HG02642 (cell line): ENCODE measurements around the gene OR2T3.
A peak's percentile ranks its signal among the peaks of the same experiment; 100 is the strongest.
"Not testable (repeated sequence)": the region's sequence is repeated elsewhere in the genome, so short reads cannot be mapped to it uniquely, and the experiment has no call there.

ENCODE experiments used
- ATAC-seq: cut with Tn5 transposase; IDR thresholded peaks from one replicate; pipeline ENCODE4 v1.9.1; 2021; ENCODE audit warnings: mild to moderate bottlenecking; ENCODE audit not compliant: unreplicated experiment, poor library complexity

OR2T3 gene, protein sequence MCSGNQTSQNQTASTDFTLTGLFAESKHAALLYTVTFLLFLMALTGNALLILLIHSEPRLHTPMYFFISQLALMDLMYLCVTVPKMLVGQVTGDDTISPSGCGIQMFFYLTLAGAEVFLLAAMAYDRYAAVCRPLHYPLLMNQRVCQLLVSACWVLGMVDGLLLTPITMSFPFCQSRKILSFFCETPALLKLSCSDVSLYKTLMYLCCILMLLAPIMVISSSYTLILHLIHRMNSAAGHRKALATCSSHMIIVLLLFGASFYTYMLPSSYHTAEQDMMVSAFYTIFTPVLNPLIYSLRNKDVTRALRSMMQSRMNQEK

DNA sequence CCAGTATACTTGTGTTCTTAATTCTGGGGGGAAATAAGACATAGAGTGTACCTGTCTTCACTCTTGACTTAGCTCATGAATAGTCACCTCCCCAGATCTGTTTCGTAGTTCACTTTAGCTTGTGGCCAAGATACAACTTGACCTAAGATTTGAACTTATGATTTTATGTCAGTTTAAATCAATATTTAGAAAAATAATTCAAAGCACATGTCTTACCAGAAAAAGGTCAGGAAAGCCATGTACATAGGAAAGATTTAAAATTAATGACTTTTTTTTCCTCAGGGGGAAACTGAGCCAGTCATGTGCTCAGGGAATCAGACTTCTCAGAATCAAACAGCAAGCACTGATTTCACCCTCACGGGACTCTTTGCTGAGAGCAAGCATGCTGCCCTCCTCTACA, at the start of gene OR2T3:
OR2T3 (plus strand) TSS at position 301 of the 400 bp plus-strand sequence; CDS start at position 301, 0 bp downstream.
- ATAC-seq, result not testable (repeated sequence)

DNA sequence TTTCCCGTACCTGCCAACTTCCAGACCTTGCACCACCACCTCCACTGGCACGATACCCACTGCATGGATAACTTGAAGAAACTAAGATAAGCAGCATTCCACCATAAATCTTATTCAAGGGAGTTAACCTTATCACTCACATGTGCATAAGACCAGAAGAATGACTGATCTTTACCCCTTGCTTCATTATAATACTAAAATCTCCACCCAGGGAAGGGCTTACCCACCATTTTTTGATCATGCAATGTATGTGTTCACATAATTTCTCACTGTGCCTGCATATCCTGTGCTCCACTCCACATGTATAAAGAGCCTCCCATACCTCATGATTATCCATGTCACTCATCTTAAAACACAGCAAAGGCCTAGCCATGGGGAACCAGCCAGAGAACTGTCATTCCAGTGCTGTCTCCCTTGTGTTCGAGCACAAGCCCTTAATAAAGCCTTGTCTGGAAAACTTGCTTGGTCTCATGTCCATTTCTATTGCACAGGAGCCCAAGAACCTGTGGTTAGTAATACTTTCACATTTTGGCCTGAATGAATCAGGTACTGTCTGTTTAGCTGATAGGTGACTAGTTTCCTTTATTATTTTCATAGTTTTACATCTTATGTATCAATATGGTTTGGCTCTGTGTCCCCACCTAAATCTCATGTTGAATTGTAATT, 45.5 kb upstream of the OR2T3 start:
- ATAC-seq, result peak; percentile 34

DNA sequence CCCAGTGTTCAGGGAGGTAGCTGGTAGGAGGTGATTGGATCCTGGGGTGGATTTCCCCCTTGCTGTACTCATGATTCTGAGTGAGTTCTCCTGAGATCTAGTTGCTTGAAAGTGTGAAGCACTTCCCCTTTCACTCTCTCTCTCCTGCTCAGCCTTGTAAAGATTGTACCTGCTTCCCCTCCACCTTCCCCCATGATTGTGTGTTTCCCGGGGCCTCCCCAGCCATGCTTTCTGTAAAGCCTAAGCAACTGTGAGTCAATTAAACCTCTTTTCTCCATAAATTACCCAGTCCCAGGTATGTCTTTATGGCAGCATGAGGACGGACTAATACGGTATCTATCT, 45.0 kb upstream of the OR2T3 start:
- ATAC-seq, result peak; percentile 95

DNA sequence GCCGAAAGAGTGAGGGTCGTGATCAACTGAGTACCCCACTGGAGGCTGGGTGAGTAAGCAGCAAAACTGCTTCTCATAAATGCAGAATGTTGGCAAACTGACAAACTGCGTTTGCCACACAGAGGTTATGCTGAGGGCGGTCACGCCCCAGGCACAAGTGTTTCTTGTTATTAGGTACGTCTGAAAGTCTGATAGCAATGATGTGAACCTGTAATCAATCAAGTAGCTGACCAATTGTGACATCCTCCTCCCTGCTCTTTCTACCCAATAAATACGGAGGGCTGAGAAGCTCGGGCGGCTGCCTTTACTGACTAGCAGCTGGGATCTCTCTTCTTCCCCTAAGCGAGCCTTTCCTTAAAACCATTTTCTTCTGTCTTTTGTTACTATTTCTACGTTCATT, 41.5 kb upstream of the OR2T3 start:
- not testable (repeated sequence) for ATAC-seq

DNA sequence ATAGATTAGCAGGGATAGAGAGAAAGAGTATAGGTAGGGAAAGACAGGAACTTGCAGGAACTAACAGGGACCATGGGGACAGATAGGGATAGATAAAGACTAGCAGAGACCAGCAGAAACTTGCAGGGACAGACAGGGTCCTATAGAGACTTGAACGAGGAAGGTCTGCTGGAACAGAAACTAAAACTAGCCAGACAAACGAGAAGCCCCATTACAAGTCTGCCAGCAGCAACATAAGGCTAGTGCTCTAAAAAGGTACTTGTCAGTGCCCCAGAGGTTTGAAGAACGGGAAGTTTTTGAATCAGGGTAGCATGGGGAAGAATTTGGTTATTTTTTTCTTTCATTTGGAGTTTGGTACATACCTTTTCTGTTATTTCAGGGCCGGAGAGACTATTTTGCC, 41.0 kb upstream of the OR2T3 start:
- ATAC-seq, result peak; percentile 54

DNA sequence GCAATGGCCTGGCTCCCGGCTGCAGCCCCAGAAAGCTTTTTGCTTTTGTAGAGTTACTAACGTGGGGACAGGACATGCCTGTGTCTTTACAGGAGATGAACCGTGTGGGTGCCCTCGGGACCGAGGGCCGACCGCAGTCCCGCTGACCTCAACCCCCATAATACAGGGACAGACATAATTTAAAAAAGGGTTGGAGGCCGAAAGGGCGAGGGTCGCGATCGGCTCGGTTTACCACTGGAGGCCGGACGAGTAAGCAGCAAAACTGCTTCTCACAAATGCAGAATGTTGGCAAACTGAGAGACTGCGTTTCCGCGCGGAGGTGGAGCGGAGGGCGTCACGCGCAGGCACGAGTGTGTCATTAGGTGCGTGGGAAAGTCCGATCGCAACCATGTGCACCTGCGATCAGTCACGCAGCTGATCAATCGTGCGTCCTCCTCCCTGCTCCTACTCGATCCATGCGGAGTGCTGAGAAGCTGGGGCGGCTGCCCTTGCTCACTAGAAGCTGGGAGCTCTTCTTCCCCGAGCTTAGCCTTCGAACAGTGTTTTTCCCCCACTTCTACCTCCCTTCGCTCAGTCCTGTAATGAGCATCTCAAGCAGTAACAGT, 39.2 kb upstream of the OR2T3 start:
- ATAC-seq, result not testable (repeated sequence)

DNA sequence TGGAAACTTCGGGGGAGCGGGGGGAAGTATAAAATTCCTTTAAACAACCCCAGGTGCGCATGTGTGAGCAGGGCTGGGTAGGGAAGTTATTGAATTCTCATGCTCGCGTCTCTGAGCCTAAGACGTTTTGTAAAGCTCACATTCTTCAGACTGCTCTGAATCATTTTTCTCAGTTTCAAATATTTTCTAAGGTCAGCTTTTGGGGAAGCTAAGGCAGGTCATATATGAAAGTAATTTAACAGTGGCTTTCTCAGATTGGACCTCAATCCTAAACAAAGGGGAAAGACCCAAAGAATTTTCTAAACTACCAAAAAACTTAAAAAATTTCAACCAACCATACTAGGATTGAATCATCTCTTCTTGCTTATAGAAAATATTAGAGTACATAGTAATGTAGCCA, 38.2 kb upstream of the OR2T3 start:
- peak; percentile 40 for ATAC-seq

DNA sequence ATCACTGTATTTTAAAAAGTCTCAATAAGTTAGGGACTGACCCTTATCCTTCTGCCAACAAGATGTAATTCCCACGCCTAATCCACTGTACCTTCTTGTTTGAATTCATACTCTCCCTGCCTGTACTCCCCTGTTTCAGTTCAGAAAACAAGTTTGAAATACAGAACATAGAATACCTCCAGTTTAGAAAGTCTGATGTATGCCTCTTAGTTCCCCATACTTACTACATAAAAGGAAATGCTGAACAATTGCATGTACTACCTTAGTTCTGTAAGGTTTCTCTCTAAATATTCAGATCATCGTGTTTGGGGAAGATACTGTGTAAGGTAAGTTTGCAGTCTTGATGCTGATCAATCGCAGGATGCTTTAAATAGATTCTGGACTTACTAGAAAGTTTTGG, 36.8 kb upstream of the OR2T3 start:
- not testable (repeated sequence) for ATAC-seq

DNA sequence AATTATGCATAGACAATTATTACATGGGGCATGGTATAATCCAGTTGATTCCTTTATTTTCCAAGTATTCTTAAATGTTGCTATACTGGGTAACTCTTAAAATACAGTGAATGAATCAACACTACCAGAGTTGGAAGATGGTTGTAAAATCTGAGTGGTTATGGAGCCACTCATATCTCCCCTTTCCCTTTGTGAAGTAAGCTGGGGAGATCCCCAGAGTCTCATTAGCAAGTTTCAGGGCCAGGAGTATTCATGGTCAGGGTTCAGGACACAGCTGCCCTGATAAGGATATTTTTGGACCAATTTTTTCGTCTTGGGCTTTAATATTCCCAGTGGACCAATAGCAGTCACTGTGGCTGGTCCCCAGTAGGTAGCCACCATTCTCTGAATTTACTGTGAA, 34.5 kb upstream of the OR2T3 start:
- ATAC-seq, result not testable (repeated sequence)

DNA sequence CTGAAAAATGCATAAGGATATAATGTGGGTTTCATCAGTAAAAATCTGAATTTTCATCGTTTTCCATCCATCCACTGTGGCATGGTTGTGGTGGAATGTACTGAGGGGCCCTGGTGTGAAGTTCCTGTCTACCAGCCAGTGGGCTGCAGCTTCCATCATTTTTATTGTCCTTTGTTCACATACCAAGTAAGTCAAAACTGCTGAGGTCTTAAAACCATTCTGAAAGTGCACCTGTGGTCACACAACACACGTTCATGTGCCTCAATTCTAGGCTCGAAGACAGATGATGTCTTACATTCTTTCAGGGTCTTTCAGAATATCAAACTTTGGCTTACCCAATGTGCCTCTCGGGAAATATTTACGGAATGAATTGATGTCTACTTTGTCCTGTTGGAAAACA, 33.9 kb upstream of the OR2T3 start:
- ATAC-seq, result not testable (repeated sequence)

DNA sequence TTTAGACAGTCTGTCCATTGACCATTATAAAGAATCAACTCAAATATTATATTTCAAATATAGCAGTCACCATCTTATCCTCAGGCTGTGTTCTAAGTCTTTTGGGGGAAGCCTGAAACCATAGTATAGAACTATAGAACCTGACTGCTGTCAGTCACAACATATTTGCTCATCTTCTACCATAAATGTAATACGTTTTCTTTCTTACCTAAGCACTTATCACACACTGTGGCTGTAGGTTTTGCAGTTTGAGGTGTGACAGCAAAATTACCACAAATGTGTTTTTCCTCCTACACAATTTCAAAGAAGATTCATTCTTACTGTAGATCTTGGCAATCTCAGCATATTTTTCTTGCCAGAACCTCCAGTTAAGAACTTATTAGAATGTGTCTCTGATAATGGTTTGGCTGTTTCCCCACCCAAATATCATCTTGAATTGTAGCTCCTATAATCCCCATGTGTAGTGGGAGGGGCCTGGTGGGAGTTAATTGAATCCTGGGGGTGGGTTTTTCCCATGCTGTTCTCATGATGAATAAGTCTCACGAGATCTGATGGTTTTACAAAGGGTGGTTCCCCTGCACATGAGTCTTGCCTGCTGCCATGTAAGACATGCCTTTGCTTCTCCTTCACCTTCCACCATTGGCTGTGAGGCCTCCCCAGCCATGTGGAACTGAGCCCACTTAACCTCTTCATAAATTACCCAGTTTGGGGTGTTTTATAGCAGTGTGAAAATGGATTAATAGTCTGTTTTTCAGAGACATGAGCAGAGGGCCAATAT, 30.5 kb upstream of the OR2T3 start:
- ATAC-seq, result not testable (repeated sequence)

DNA sequence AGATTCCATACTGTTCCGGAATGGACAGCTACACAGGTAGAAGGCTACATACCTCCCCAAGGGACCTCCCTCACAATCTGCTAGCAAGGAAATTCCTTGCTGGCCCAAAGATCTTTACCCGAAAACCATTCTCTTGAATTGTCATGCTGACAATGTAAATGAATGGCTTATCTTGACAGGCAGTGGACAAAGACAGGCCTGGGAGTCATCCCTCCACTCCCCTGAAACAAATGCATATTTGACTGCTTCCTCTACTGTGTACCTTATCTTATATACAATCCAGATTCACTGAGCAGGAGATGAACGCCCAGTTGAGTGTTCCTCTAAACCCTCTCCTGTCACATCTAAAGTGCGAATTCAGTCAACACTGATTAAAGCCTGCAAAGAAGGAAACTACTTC, 28.5 kb upstream of the OR2T3 start:
- ATAC-seq, result not testable (repeated sequence)

DNA sequence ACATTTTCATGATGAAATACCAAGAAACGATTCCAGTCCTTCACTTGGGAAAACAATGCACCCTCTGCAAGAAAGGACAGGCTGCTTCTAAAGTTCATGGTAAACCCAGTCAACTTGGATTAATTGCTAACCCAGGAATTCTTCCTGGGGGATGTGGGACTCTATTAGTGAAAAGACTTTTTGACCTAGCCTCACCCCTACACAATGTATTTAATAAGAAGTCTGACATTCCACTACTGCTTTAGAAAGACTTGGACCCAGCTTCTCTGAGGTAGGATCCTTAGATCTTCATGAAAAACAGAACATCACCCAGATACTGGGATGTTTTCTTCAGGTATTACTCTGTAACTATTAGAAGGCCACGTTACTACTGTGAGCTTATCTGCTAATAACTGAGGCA, 27.8 kb upstream of the OR2T3 start, which contains the start of gene OR2T2:
OR2T2 (plus strand) TSS at position 239 of the 400 bp plus-strand sequence. CDS start 7,161 bp downstream, outside the sequence.
- not testable (repeated sequence) for ATAC-seq

DNA sequence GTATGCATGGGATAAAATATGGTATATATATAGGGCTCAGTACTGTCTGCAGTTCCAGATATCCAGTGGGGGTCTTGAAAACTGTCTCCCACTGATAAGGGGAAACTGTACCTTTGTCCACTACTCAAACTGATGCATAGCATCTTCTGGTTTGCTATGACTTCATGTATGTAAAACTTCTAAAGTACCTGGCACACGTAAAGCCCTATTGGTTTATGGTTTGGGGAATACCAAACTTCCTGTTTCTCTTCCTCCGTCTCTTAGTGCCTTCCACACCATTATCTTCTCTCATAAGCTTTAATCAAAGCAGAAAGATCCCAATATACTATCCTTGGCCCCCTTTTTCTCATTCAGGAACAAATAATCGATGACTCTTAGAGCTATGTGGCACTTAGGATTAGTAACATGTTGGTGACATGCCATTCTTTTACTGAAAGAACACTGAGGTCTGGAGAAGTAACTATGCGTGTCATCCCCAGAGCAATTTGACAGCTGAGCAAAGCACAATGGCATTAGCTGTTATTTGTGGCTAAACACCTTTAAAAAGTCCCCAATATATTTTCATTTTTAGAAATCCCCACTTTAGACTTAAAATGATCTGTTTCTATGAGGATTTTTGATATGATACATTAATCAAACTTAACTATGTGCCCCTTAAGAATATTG, 24.6 kb upstream of the OR2T3 start:
- ATAC-seq, result peak; percentile 74

DNA sequence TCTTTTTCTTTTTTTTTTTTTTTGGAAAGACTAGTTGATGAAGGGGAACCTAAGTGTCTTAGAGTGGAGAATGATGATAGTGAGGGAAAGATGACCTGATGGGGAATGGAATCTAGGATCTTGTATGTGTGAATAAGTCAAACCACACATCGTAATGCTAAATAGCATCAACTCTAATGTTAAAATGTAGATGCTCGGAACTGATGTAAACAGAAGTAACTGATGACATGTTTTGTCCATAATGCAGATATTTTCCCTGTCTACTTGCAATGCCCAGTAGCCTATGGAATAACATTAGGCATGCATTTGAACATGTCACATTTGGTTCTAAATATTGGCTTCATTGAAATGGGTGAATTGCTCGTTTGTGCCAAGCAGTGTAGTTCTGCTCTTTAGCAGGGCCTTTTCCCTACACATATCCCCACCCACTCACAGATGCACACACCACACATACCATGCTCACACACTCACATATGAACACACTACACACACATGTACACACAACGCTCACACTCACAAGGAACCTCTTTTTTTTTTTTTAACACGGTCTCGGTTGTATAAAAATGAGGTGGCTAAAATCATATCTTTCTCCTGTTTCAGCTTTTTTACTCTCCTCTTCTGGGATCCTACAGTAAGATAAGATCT, 23.2 kb upstream of the OR2T3 start:
- not testable (repeated sequence) for ATAC-seq

DNA sequence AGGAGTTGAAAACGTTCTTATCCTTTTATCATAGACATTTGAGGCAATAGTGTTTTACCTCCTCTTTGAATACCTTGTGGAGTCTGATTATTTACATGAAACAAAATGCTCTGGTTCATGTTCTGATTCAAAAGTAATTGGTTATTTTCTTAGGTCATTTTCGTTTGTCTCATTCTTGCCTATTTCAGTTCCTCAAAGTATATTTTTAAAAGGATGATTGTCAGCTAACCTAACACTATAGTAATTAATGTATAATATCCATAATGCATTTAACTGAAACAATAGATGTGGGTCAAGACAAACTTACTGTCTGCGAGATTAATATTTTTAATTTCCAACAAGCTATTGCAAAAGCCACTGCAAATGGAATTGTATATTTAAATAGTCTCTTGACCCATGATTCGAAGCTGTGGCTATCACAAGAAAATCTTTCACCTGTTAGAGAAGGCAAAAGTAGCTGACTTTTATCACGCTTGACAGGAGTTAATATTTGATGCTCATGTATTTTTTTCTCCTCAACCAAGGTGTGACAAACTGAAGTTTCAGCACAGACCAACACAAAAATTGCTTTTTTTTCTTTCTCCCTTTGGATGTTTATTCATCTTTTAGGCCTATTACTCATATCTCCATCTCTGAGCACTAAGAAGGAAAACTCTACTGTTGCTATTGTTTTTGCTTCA, 22.5 kb upstream of the OR2T3 start:
- ATAC-seq, result peak; percentile 55

DNA sequence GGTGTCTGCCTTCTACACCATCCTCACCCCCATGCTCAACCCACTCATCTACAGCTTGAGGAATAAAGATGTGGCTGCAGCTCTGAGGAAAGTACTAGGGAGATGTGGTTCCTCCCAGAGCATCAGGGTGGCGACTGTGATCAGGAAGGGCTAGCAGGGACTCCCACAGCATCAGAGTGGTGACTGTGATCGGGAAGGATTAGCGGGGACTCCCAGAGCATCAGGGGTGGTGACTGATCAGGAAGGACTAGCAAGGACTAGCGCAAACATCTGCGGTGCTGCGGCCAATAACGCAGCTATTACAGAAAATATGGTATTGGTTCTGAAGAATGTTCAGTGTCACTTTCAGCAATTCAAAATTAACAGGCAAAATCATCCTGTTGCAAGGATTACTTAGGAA, 19.5 kb upstream of the OR2T3 start:
- ATAC-seq, result not testable (repeated sequence)

DNA sequence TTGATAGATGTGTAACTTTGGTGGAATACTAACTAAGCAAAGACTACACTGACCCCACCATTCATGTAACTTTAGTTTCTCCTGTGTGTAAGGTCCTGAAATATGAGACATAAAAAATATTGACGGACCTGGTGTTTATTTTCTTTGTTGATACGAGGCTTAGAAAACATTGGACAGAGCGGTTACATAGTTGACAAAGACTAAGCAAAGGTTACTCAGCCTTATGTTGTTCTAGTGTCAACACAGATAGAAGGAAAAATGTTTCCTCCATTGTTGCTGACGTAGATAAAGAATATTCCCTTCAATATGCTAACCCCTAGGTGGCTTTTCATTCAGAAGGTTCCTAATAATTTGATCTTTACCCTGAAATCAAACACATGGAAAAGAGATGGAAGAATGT, 18.1 kb upstream of the OR2T3 start:
- not testable (repeated sequence) for ATAC-seq

DNA sequence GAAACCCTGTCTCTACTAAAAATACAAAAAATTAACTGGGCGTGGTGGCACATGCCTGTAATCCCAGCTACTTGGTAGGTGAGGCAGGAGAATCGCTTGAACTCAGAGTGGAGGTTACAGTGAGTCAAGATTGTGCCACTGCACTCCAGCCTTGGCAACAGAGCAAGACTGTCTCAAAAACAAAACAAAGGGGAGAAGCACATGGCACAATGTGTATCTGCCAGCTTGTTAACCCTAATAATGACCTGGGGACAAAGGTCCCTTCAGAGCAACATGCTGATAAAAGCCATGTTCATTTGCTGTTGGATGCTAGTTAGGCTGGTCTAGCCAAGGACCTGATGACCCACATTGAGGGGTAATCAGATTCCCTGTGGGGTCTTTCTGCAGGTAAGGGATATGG, 16.5 kb upstream of the OR2T3 start:
- not testable (repeated sequence) for ATAC-seq
